ENCODE results near the gene TGIF1. TPM values are rescaled to one million over a fixed set of nuclear protein-coding genes. Genes with fewer than 3 reads are reported as not detected.
"Not testable (repeated sequence)": the region's sequence is repeated elsewhere in the genome, so short reads cannot be mapped to it uniquely, and the experiment has no call there.

The TGIF1 gene
- 10 to 100 TPM; 38.5 to 39.4 TPM for total RNA-seq

DNA sequence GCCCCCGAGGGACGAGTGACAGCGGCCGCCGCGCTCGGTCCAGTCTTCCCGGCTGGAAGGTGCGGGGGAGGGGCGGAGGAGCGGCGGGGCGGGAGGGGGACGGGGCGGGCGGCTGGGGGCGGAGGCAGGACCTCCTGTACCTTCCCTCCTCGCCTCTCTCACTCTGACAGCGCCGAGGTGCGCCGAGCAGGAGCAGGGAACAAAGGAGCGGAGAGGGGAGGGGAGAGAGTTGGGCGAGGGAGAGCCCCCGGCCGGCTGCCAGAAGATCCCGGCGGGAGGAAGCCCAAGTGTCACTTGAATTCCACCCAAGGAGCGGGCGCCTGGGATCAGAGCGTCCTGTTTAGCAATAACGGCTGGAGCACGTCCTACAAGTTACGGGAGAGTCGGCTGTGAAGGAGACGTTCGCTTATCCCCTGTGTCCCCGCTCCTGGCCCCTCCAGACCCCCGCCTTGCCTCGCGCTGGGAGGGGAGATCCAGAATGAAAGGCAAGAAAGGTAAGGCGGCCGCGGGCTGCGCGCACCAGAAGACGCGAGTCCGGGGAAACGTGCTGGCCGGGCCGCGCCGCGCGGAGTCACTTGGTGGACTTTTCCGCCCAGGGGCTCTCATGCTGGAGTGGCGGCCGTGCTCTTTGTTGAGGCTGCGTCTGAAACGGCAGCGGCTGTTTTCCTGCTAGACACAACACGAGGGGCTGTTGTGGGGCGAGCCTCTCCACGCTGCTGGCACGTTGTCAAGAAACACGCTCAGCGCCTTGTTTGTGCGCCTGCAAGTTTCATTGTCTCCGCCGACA, at the start of gene TGIF1:
Gene TGIF1, plus strand, starts transcription at position 161 of the 787 bp plus-strand sequence. Its CDS starts 318 bp downstream, at position 479.
- POLR2A ChIA-PET: interaction anchor here (1.2 to 1.4 kb wide), 3 partner anchors 144 to 146 kb away, joined by 3 to 7 read pairs (median 6); no protein-coding TSS in a partner anchor
- CTCF ChIA-PET: interaction anchor here (1.0 to 1.2 kb wide), 2 partner anchors 144 to 202 kb away, joined by 3 to 4 read pairs; partner anchors contain the start of gene MYL12A

GRCh38 chr18:3400567-3401296, 49.2 kb upstream of the TGIF1 start:
- CTCF ChIA-PET: no interaction called here
- POLR2A ChIA-PET: no interaction called here

DNA sequence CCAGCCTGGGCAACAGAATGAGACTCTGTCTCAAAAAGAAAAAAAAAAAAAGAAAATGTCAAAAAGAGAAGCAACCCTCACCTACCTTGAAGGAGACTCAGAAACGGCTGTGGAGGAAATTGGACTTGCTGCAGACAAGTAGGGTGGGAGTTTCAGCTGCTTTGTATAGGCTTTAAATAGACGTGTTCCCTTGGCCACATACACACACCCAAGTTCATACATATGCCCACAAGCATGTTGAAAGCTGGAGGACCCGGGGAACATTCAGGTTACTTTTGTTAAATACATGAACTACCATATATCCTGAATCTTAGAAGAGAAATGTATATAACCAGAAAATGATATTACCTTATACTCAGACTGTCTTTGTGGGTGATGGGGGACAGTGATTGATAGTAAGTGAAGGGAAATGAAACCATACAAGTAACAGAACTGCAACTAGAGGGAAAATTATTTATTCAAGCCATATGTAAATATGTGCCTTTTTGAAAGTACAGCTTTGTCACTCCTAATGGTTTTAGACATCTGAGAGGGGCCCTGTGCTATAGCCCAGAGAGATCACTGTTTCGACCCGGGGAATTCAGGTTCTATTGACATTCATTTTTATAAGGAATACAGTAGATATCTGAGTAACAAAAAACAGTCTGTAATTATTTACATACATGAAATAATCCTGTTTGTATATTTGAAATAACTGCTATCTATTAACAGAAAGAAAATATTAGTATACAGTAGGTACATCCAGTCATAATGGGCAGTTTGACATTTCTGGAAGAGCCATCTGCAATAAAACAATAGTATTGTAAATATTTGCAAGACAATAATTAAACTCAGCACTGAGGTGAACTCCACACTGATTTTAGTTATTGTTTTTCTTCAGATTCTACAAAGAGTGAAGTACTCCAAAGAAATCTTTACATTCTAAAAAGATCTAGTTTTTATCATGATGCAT, 48.0 kb upstream of the TGIF1 start:
- ChIA-PET POLR2A (no interaction called here), CTCF (no interaction called here)

DNA sequence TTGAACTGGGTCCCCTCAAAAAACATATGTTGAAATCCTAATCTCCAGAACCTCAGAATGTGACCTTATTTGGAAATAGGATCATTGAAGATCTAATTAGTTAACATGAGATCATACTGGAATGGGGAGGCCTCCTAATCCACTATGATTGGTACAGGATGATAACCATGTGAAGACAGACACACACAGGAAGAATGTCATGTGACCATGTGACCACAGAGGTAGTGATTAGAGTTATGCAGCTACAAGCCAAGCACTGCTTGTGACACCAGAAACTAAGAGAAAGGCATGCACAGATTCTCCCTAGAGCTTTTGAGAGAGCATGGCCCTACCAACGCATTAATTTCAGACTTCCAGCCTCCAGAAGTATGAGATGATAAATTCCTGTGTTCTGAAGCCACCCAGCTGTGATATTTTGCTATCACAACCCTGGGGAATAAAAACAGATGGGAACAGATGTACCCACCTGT, 47.0 kb upstream of the TGIF1 start:
- CTCF ChIA-PET: interaction anchor here (0.7 kb wide), 1 partner anchor 222 kb away, joined by 3 read pairs; no protein-coding TSS in a partner anchor
- POLR2A ChIA-PET: no interaction called here

- CTCF ChIA-PET: no interaction called here
These were observed 44.3 kb upstream of the TGIF1 start for GRCh38 chr18:3405713-3406112.

DNA sequence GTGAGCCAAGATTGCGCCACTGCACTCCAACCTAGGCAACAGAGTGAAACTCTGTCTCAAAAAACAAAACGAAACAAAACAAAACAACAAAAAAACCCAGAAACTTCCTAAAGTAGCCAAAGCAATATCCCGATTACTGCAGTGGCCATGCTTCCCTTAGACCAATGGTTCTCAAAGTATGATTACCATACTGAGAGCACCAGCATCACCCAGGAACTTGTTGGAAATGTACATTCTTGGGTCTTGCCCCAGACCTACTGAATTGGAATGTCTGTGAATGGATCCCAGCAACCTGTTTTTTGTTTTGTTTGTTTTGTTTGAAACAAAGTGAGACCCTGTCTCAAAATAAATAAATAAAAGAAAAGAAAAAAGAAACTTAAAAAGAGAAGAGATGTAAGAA, 41.9 kb upstream of the TGIF1 start:
- CTCF ChIA-PET: interaction anchor here (1.2 kb wide), 1 partner anchor 40 kb away, joined by 4 read pairs; no protein-coding TSS in a partner anchor

More at GRCh38 chr18:3405713-3406112, 44.3 kb upstream of the TGIF1 start:
- POLR2A ChIA-PET: no interaction called here

DNA sequence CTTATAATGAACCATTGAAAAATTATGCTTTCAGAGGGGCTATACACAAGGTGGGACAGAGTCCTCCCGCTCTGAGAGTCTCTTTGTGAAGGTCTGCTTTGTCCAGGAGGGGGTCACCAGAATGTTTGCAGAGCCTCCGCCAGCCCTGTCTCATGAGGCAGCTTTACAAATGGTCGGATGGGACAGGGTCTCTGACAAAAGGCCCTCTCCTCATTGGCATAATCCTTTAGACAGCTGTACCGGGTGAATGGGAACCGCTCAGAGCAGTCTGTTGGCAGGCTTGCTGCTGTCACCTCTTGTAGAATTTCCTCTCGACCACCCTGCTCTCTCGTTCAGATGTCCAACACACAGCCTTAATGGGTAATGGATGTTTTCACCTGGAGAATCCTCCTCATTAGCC, 40.2 kb upstream of the TGIF1 start:
- ChIA-PET POLR2A (no interaction called here), CTCF (interaction anchor here (0.7 kb wide), 1 partner anchor 578 kb away, joined by 5 read pairs; no protein-coding TSS in a partner anchor)

More for the DNA sequence above, 41.9 kb upstream of the TGIF1 start:
- POLR2A ChIA-PET: no interaction called here

GRCh38 chr18:3410273-3410672, 39.7 kb upstream of the TGIF1 start:
- POLR2A ChIA-PET: no interaction called here
- CTCF ChIA-PET: interaction anchor here (0.7 kb wide), 1 partner anchor 578 kb away, joined by 5 read pairs; no protein-coding TSS in a partner anchor

DNA sequence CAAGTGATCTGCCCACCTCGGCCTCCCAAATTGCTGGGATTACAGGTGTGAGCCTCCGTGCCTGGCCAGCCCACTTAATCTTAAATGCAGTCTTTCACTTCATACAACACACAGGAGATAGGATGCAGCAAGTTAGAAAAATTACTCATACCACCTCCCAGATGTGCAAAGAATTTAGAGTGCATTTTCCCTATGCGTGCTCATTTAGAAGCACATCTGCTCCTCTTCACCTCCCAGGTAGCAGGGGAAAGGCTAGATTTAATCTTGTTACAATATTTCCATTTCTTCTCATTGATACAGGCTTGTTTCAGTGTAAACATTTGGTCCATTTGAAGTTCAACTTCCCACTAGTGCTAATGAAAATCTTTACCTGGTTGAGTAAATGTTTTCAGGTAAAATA, 39.1 kb upstream of the TGIF1 start:
- CTCF ChIA-PET: interaction anchor here (1.5 kb wide), 1 partner anchor 88 kb away, joined by 4 read pairs; no protein-coding TSS in a partner anchor
- POLR2A ChIA-PET: not testable (repeated sequence)

- POLR2A ChIA-PET: no interaction called here
- CTCF ChIA-PET: interaction anchor here (1.5 kb wide), 1 partner anchor 88 kb away, joined by 4 read pairs; no protein-coding TSS in a partner anchor
These were observed 38.6 kb upstream of the TGIF1 start for GRCh38 chr18:3411327-3411726.

DNA sequence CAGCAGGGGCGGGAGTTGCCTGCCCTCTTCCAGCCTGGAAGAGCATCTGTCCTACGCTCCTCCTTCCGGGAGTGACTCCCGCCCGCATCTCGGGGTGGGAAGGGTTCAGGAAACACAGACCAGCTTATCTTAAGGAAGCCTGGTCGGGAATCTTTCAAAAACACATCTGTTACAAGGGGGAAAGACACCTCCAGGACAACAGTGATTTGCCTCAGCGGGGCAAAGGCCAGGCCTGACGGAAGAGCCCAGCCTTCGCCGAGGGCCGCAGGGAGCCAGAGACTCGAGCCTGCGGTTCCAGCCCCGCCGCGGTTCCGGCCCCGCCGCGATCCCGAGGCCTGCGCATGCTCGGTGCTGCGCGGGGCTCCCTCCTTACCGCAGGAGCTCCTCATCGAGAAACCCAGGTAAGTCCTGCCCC, 38.1 kb upstream of the TGIF1 start:
- CTCF ChIA-PET: interaction anchor here (1.5 kb wide), 1 partner anchor 89 kb away, joined by 4 read pairs; no protein-coding TSS in a partner anchor
- POLR2A ChIA-PET: interaction anchor here (1.1 kb wide), 1 partner anchor 36 kb away, joined by 6 read pairs; no protein-coding TSS in a partner anchor

- POLR2A ChIA-PET: interaction anchor here (1.1 kb wide), 1 partner anchor 35 kb away, joined by 6 read pairs; no protein-coding TSS in a partner anchor
- CTCF ChIA-PET: interaction anchor here (1.5 kb wide), 1 partner anchor 89 kb away, joined by 4 read pairs; no protein-coding TSS in a partner anchor
These were observed 37.4 kb upstream of the TGIF1 start for GRCh38 chr18:3412528-3412927.

- POLR2A ChIA-PET: no interaction called here
- CTCF ChIA-PET: no interaction called here
These were observed 34.9 kb upstream of the TGIF1 start for GRCh38 chr18:3415110-3415509.

- CTCF ChIA-PET: no interaction called here
- POLR2A ChIA-PET: no interaction called here
These were observed 31.9 kb upstream of the TGIF1 start for GRCh38 chr18:3418083-3418482.

GRCh38 chr18:3420919-3421279, 29.1 kb upstream of the TGIF1 start:
- ChIA-PET POLR2A (no interaction called here), CTCF (no interaction called here)

DNA sequence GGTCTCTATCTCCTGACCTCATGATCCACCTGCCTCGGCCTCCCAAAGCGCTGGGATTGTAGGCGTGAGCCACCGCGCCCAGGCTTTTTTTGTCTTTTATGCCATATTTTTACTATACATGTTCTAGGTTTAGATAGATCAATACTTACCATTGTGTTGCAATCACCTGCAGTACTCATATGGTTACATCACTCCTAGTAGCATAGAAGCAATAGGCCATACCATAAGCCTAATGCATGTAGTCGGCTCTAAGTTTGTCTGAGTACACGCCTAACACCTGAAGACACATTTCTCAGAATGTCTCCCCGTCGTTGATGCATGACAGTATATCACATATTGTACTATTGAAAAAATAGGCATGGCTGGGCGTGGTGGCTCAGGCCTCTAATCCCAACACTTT, 27.1 kb upstream of the TGIF1 start:
- ChIA-PET CTCF (no interaction called here), POLR2A (no interaction called here)

DNA sequence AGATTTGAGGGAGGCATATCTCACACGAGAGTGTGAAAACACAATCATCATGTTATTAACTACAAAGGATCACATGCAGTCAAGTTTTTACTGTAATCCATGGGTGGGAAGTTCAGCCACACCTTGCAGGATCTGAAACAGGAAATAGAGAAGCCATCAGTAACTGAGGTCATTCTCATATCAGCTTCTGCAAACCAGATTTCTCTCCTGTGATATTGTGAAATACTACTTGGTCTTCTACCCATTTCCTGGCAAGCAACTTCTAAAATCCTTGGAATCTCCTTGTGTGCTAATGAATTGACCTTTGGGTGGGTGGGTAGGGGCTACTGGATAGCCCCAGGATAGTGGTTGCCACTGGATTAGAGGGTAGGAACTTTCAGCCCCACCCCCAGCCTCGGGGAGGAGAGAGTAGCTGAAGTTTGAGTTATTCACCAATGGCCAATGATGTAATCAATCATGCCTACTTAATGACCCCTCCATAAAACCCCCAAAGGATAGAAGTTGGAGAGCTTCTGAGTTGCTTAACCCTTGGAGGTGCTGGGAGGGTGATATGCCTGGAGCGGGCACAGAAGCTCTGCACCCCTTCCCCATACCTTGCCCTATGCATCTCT, 25.6 kb upstream of the TGIF1 start:
- ChIA-PET POLR2A (no interaction called here), CTCF (no interaction called here)

DNA sequence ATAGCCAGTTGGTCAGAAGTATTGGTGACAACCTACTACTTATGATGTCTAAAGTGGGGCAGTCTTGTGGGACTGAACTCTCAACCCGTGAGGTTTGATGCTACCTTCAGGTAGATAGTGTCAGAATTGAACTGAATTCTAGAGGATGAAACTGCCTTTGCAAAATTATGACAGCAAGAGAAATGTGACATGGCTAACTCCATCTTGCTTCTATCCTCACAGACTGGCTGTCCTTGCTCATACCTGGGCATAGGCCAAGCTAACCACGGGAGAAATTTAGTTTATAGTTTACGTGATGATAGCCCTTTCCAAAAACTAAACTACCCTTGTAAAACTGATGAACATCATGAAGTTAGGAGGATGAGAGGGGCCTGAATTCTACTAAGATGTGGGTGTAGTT, 24.9 kb upstream of the TGIF1 start:
- POLR2A ChIA-PET: no interaction called here
- CTCF ChIA-PET: no interaction called here

DNA sequence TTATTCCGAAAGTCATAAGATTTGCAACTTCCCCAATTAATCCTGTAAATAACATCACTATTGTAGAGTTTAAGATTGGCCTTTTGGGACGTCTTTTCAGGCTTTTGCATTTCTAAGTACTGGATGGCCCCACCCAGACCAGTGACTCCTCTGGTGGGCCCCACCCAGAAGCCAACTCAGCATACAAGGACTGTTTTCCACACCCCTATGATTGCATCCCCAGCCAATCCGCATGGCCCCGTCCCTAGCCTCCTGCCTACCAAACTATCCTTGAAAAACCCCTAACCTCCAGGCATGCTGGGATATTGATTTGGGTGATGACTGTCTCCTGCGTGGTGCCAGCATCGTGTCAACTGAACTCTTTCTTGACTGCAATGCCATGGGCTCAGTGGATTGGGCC, 24.5 kb upstream of the TGIF1 start:
- CTCF ChIA-PET: no interaction called here
- POLR2A ChIA-PET: no interaction called here

Data from activated CD8-positive, alpha-beta memory T cell treated with anti-CD3 and anti-CD28 coated beads for 36 hours (primary cell).